Activated naive CD4-positive, alpha-beta T cell treated with anti-CD3 and anti-CD28 coated beads for 36 hours (primary cell): ENCODE measurements around the gene TCEANC. TPM values are rescaled to one million over a fixed set of nuclear protein-coding genes. Genes with fewer than 3 reads are reported as not detected.
"Not testable (repeated sequence)": the region's sequence is repeated elsewhere in the genome, so short reads cannot be mapped to it uniquely, and the experiment has no call there.

Experiments
- CTCF ChIA-PET: fragments of 350-600 bp; sonication (Branson Sonifier 250); formaldehyde crosslinking; loops from one replicate; lab custom pipeline; 2021; ENCODE audit warnings: antibody characterized with exemption; lab: Charles Lee
- DNase-seq: peaks from one replicate; pipeline ENCODE4 v3.0.0-alpha.2; 2020
- H3K27ac Mint-ChIP-seq: one replicate; pipeline ENCODE4 v1.8.0; 2021; ENCODE audit warnings: mild to moderate bottlenecking, mixed read lengths
- H3K27me3 Mint-ChIP-seq: one replicate; pipeline ENCODE4 v1.8.0; 2021; ENCODE audit warnings: low read depth, mixed read lengths
- H3K36me3 Mint-ChIP-seq: one replicate; pipeline ENCODE4 v1.8.0; 2021; ENCODE audit warnings: low read depth, mixed read lengths
- H3K4me1 Mint-ChIP-seq: one replicate; pipeline ENCODE4 v1.8.0; 2021; ENCODE audit warnings: low read depth, mixed read lengths
- H3K4me3 Mint-ChIP-seq: one replicate; pipeline ENCODE4 v1.8.0; 2021; ENCODE audit warnings: mild to moderate bottlenecking, moderate library complexity, mixed read lengths
- H3K9me3 Mint-ChIP-seq: one replicate; pipeline ENCODE4 v1.8.0; 2021; ENCODE audit warnings: mixed read lengths
- intact Hi-C: fragments of 100-400 bp; cut with micrococcal nuclease; formaldehyde crosslinking; loops from one replicate; pipeline ENCODE4 v1.15.1; 2023
- total RNA-seq, 2 experiments: library from RNA; stranded (reverse); gene quantifications; one replicate each; pipeline ENCODE4 v1.2.3, GENCODE V29; 2021

TCEANC gene
- total RNA-seq, 2 experiments from 2014 or later: 2.5 to 2.7 TPM

DNA sequence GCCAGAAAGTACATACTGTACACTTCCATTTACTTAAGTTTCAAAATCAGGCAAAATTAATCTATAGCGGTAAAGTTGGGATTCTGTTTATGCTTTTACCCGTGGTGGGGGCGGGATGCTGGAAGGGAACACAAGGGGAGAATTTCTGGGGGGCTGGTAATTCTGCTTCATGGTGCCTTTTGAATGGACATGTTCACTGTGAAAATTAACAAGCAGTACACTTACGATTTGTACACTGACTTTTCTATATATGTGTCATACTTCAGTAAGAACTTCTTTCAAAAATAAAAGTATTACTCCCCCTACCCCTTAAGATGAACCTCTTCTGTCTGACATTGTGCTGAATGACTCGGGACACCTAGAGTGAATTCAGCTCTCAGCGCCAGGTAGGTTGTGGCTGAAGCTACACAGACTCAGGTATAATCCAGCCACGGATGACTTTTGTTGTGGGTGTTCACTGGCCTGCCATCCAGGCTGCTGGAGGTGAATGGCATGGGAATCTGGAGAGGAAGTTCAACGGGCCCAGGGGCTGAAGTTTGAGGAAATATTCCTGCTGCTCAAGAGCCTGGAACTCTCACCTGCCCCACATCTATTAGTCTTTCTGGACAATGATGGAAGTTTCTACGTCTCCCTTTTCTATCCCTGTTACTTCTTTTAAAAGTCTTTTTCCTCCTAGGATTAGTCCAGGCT, 7.3 kb upstream of the TCEANC start:
- Mint-ChIP-seq H3K4me3 (no peak overlapping the region), H3K36me3 (no peaks in the 10 kb centered on the region), H3K9me3 (no peaks in the 10 kb centered on the region), H3K27ac (no peak overlapping the region), H3K27me3 (no peaks in the 10 kb centered on the region), H3K4me1 (peaks cover 8% of the 10 kb centered on the region)
- no peak for DNase-seq
- intact Hi-C loops: loop anchor here (1.0 to 2.0 kb wide), 4 partner anchors 139 to 699 kb away; no protein-coding TSS in a partner anchor
- CTCF ChIA-PET: interaction anchor here (0.6 to 3.4 kb wide), 11 partner anchors 10 to 158 kb away, joined by 3 to 43 read pairs (median 4); no protein-coding TSS in a partner anchor

DNA sequence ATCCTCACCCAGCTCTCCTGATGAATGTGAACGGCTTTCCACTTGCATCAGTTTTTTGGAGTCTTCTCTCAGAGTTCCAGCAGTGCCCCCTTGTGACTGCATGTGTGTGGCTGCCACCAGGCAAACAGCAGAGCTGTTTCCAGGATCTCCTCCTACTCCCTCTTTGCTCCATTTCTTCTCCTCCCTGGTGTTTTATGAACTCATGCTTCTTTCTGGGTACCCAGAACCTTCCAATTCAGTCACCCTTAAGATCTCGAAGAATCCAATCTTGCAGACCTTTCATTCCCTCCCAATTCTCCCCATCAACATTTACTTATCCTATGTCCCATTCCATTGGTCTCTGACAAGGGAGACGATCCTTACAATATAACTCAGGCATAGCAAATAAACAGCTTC, 6.8 kb upstream of the TCEANC start:
- CTCF ChIA-PET: interaction anchor here (0.9 to 3.4 kb wide), 12 partner anchors 9 to 158 kb away, joined by 3 to 43 read pairs (median 4); no protein-coding TSS in a partner anchor
- intact Hi-C loops: loop anchor here (1.0 to 2.0 kb wide), 4 partner anchors 140 to 700 kb away; no protein-coding TSS in a partner anchor
- H3K27me3 Mint-ChIP-seq: no peaks in the 10 kb centered on the region
- no peaks in the 10 kb centered on the region for H3K9me3 Mint-ChIP-seq
- peak overlapping the region; percentile 18 for H3K27ac Mint-ChIP-seq
- peaks cover 12% of the 10 kb centered on the region for H3K4me1 Mint-ChIP-seq
- H3K4me3 Mint-ChIP-seq: no peak overlapping the region
- peak; percentile 73 for DNase-seq
- H3K36me3 Mint-ChIP-seq: no peaks in the 10 kb centered on the region

DNA sequence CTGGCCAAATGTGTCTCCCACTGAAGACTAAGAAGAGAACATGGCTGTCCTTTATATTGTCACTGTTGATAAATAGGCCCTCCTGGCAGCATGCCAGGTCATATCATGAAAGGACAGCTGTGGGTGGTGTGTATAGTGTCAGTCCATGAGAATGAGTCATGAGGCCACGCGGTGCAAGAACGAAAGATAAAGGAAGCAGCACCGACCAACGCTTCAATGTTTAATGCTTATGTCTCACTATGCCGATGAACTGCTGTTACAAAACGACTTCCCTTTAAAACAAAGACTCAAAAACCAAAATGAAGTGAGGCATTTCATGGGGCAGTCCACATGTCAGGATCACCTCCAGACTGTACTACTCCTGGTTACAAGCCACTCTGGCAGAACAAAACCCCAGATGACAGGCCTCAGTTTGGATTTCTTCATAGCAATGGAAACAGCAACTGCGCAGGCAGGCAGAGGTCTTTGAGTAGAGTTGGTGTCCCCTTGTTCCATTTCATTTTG, 5.2 kb upstream of the TCEANC start:
- Mint-ChIP-seq H3K27ac (peak overlapping the region; percentile 46), H3K4me3 (no peak overlapping the region), H3K4me1 (peaks cover 17% of the 10 kb centered on the region), H3K27me3 (no peaks in the 10 kb centered on the region), H3K36me3 (no peaks in the 10 kb centered on the region), H3K9me3 (no peaks in the 10 kb centered on the region)
- DNase-seq: peak; percentile 57
- intact Hi-C loops: loop anchor here (2.0 kb wide), 1 partner anchor 555 kb away; no protein-coding TSS in a partner anchor
- CTCF ChIA-PET: no interaction called here

DNA sequence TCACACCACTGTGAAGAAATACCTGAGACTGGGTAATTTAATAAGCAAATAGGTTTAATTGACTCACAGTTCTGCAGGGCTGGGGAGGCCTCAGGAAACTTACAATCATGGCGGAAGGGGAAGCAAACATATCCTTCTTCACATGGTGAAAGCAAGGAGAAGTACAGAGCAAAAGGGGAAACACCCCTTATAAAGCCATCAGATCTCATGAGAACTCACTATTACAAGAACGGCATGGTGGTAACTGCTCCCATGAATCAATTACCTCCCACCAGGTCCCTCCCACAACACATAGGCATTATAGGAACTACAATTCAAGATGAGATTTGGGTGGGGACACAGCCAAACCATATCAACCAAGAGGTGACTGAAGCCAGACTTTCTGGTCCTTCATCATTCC, 4.6 kb upstream of the TCEANC start:
- intact Hi-C loops, H3K27ac Mint-ChIP-seq, DNase-seq, H3K9me3 Mint-ChIP-seq, CTCF ChIA-PET, H3K4me3 Mint-ChIP-seq, H3K36me3 Mint-ChIP-seq, H3K27me3 Mint-ChIP-seq: not testable (repeated sequence)
- peaks cover 17% of the 10 kb centered on the region for H3K4me1 Mint-ChIP-seq

DNA sequence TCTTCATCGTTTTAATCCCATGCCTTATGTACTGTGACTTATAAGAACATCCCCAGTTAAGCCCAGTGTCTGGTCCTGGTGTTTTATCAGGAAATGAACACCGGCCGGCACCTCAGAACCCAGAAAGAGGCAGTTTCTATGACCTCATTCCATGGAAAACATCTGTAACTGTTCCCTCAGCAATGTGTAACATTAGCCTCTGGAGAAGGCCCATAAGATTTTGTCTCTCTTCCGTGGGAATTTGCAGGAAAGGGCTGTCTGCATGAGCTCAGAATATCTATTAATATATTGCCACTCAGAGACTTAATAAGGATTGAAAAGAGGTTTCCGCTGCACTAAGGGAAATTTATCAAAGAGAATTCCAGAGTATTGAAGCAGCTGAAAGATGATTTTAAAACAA, 3.1 kb upstream of the TCEANC start:
- Mint-ChIP-seq H3K4me3 (no peak overlapping the region), H3K9me3 (no peaks in the 10 kb centered on the region), H3K4me1 (peaks cover 24% of the 10 kb centered on the region), H3K27ac (no peak overlapping the region), H3K27me3 (no peaks in the 10 kb centered on the region), H3K36me3 (no peaks in the 10 kb centered on the region)
- CTCF ChIA-PET: interaction anchor here (1.0 kb wide), 1 partner anchor 143 kb away, joined by 5 read pairs; no protein-coding TSS in a partner anchor
- DNase-seq: no peak
- intact Hi-C loops: loop anchor here (5.0 kb wide), 2 partner anchors 678 to 1222 kb away; partner anchors contain the start of genes FANCB and MOSPD2

DNA sequence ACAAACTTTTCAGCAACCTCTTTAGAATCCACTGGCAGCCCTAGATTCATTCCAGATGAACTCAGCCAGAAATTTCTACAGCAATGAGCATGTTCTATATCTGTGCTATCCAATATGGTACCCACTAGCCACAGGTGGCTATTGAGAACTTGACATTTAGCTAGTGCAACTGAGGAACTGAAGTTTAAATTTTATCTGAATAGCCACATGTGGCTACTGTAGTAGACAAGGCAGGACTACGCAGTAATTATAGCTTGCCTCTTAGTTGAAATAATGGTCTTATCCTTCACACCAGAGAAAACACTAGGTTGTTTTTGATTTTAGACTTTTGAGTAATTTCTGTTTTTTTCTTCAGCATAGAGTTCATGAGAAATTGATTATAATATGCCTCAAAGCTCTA, 2.6 kb upstream of the TCEANC start:
- intact Hi-C loops: loop anchor here (5.0 kb wide), 2 partner anchors 678 to 1222 kb away; partner anchors contain the start of genes FANCB and MOSPD2
- Mint-ChIP-seq H3K9me3 (no peaks in the 10 kb centered on the region), H3K4me1 (peaks cover 29% of the 10 kb centered on the region), H3K36me3 (no peaks in the 10 kb centered on the region), H3K27ac (no peak overlapping the region), H3K4me3 (no peak overlapping the region), H3K27me3 (no peaks in the 10 kb centered on the region)
- CTCF ChIA-PET: interaction anchor here (1.0 kb wide), 1 partner anchor 143 kb away, joined by 5 read pairs; no protein-coding TSS in a partner anchor
- DNase-seq: no peak

DNA sequence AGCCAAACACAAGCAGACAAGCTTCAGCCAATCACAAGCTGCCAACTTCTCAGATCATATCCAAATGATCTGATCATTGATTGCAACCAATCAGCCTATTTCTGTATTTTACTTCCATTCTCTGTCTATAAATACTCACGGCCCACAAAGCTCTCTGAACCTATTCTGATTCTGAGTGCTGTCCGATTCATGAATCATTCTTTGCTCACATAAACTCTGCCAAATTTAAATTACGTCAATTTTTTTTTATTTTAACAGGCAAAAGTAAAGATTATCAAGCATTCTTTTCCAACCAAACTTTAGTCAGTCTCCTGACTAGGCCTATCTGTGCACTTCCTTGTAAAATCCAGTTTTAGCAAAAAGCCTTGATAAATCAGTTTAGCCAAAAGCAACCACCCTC, 1.8 kb upstream of the TCEANC start:
- CTCF ChIA-PET: no interaction called here
- Mint-ChIP-seq H3K27me3 (no peaks in the 10 kb centered on the region), H3K36me3 (no peaks in the 10 kb centered on the region), H3K9me3 (no peaks in the 10 kb centered on the region), H3K4me3 (no peak overlapping the region), H3K27ac (peak overlapping the region; percentile 41), H3K4me1 (peaks cover 26% of the 10 kb centered on the region)
- no peak for DNase-seq
- intact Hi-C loops: loop anchor here (5.0 kb wide), 2 partner anchors 679 to 1221 kb away; partner anchors contain the start of genes FANCB and MOSPD2

DNA sequence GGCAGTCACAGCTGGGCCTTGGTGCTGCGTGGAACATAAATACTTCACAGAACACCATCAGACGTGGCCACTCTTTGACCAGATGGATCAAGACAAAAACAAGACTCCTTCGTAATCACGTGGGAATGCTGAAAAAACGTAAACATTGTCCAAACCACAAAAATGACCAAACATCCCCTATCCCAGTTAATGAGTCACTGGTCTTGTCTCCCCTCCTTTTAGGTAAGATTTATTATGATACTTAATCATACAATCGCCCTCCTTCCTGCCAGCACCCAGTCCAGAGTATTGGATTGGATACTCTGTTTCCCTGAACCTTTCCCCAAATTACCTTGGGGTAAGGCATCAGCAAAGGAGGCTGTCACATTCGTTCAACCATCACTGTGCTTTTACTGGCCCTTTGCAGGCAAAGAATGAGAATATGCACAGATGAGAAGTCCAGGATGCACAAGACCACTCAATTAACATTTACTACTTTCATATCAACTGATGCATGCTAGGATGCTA, 601 bp upstream of the TCEANC start:
- intact Hi-C loops: loop anchor here (2.0 to 5.0 kb wide), 5 partner anchors 90 to 1220 kb away; partner anchors contain the start of genes FANCB and MOSPD2
- H3K4me3 Mint-ChIP-seq: peak overlapping the region; percentile 88
- H3K27ac Mint-ChIP-seq: peak overlapping the region; percentile 93
- CTCF ChIA-PET: interaction anchor here (1.0 kb wide), 1 partner anchor 145 kb away, joined by 3 read pairs; no protein-coding TSS in a partner anchor
- H3K9me3 Mint-ChIP-seq: no peaks in the 10 kb centered on the region
- H3K27me3 Mint-ChIP-seq: no peaks in the 10 kb centered on the region
- no peak for DNase-seq
- H3K36me3 Mint-ChIP-seq: peaks cover 2% of the 10 kb centered on the region
- H3K4me1 Mint-ChIP-seq: peaks cover 24% of the 10 kb centered on the region

DNA sequence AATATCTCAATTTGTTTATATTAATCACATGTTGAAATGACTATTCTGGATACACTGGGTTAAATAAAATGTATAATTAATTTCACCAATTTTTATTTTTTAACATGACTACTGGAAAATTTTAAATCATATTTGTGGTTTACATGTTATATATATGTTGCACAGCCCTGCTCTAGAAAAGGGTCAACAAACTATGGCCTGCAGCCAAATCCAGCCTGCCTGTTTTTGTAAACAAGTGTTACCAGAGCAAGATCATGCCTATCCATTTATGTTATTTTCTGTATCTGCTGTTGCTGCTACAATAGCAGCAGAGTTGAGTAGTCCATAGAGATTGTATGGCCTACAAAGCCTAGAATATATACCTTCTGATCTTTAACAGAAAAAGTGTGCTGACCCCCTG, 1.2 kb downstream of the TCEANC start:
- Mint-ChIP-seq H3K4me3 (peak overlapping the region; percentile 88), H3K4me1 (peaks cover 28% of the 10 kb centered on the region), H3K9me3 (no peaks in the 10 kb centered on the region), H3K36me3 (peaks cover 2% of the 10 kb centered on the region), H3K27me3 (no peaks in the 10 kb centered on the region), H3K27ac (no peak overlapping the region)
- intact Hi-C loops: loop anchor here (5.0 kb wide), 2 partner anchors 682 to 1218 kb away; partner anchors contain the start of genes FANCB and MOSPD2
- CTCF ChIA-PET: interaction anchor here (1.2 to 2.2 kb wide), 3 partner anchors 8 to 147 kb away, joined by 3 to 6 read pairs (median 5); no protein-coding TSS in a partner anchor
- no peak for DNase-seq

DNA sequence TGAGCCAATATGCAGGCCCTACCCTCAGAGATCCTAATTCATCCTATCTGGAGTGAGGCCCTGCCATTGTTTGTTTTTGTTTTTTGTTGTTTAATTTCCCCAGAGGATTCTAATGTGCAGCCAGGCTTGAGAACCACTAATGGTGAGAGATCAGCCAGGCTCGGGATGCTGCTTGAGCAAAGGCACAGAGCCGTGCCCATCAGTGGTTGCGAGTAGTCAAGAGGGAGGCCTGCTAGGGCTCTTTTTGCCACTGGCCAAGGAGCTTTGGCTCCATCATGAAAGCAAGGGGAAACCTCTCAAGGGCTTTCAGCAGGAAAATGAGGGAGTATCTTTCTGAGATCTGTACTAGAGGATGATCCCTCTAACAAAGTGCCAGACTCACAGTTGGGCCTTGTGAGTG, 2.7 kb downstream of the TCEANC start:
- CTCF ChIA-PET: interaction anchor here (0.7 to 2.2 kb wide), 3 partner anchors 9 to 385 kb away, joined by 3 to 6 read pairs (median 4); no protein-coding TSS in a partner anchor
- no peak overlapping the region for H3K27ac Mint-ChIP-seq
- H3K36me3 Mint-ChIP-seq: peaks cover 4% of the 10 kb centered on the region
- H3K4me3 Mint-ChIP-seq: no peak overlapping the region
- H3K9me3 Mint-ChIP-seq: no peaks in the 10 kb centered on the region
- intact Hi-C loops: loop anchor here (5.0 kb wide), 1 partner anchor 242 kb away; no protein-coding TSS in a partner anchor
- H3K27me3 Mint-ChIP-seq: no peaks in the 10 kb centered on the region
- no peak for DNase-seq
- peaks cover 29% of the 10 kb centered on the region for H3K4me1 Mint-ChIP-seq

DNA sequence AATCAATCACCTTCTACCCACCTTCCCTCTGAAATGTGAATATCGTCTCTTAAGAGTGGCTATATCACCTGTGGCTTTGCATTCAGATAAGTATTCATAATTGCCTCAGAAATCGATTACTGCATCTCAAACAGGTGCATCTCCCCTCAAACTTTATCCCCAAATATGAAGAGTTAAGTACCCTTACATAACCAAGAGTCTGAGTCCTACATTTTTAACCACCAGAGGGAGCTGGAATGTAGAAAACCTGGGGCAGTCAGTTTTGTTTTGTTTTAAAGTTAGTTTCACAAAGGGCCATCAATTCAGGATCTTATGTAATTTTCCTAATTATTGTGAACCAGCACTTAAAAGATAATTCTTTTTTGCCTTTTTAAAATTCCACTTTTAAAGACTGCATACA, 5.7 kb downstream of the TCEANC start:
- Mint-ChIP-seq H3K9me3 (no peaks in the 10 kb centered on the region), H3K4me1 (peaks cover 32% of the 10 kb centered on the region), H3K27ac (no peak overlapping the region), H3K27me3 (no peaks in the 10 kb centered on the region), H3K36me3 (peaks cover 4% of the 10 kb centered on the region), H3K4me3 (no peak overlapping the region)
- CTCF ChIA-PET: no interaction called here
- DNase-seq: no peak
- intact Hi-C loops: loop anchor here (1.0 to 5.0 kb wide), 4 partner anchors 33 to 374 kb away; no protein-coding TSS in a partner anchor

DNA sequence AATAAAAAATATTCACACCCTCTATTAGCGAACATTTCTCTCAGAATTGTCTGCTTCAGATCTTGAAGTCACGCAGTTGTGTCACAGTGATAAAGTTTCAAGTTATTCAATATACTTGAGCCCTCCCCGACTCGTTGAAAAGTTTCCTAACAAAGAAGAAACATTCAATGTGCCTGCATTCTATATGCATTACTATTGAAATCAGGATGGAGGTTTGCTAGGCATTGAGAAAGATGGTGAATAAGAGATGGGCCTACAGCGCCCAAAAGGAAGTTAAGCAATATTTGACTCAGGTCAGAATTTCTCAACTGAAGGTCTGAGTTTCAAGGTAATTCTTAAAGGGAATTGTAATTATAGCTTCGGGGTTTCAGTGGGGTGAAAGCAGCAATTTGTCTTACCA, 6.1 kb downstream of the TCEANC start:
- Mint-ChIP-seq H3K4me3 (no peak overlapping the region), H3K27ac (no peak overlapping the region), H3K36me3 (peaks cover 4% of the 10 kb centered on the region), H3K4me1 (peaks cover 32% of the 10 kb centered on the region), H3K27me3 (no peaks in the 10 kb centered on the region), H3K9me3 (no peaks in the 10 kb centered on the region)
- CTCF ChIA-PET: interaction anchor here (0.6 kb wide), 1 partner anchor 26 kb away, joined by 3 read pairs; no protein-coding TSS in a partner anchor
- intact Hi-C loops: loop anchor here (5.0 kb wide), 1 partner anchor 238 kb away; no protein-coding TSS in a partner anchor
- DNase-seq: no peak
